AG04449 (cell line): Measurements from ENCODE around the gene FCN3.
A peak's percentile ranks its signal among the peaks of the same experiment; 100 is the strongest.

Experiments used
- CTCF ChIA-PET: fragments of 350-600 bp; formaldehyde crosslinking; extraction: SDS; loops from one replicate; lab custom pipeline; 2021; ENCODE audit warnings: antibody characterized with exemption; lab: Yijun Ruan, JAX
- POLR2A ChIA-PET: fragments of 400-600, 350-600 bp; formaldehyde crosslinking; extraction: SDS; loops from one replicate; lab custom pipeline; 2020; ENCODE audit warnings: antibody characterized with exemption, inconsistent platforms; lab: Yijun Ruan, JAX
- DNase-seq: peaks from one replicate; pipeline ENCODE4 v3.0.0-alpha.2; 2010; ENCODE audit warnings: low read depth, low spot score
- H3K4me3 ChIP-seq: 2 replicates; pipeline ENCODE4 v1.5.1; 2011; ENCODE audit warnings: low read depth, mild to moderate bottlenecking, control low read depth, low read length
- CTCF ChIP-seq: IDR thresholded peaks from one replicate; pipeline ENCODE4 v1.5.1; 2011; ENCODE audit warnings: mild to moderate bottlenecking, moderate library complexity, low read length, control low read depth, inconsistent platforms; ENCODE audit not compliant: insufficient read depth; ENCODE audit errors: missing control alignments

FCN3 gene

GRCh38 chr1:27355683-27356082, 18.9 kb downstream of the FCN3 start:
- no peak for TF ChIP-seq CTCF
- ChIA-PET POLR2A (interaction anchor here (0.5 to 1.1 kb wide), 2 partner anchors 10 to 56 kb away, joined by 3 read pairs; no protein-coding TSS in a partner anchor), CTCF (interaction anchor here (0.9 to 12.1 kb wide), 8 partner anchors 10 to 319 kb away, joined by 3 to 187 read pairs (median 71); partner anchors contain the start of genes AHDC1, MAP3K6 and SYTL1)
- no peak overlapping the region for H3K4me3 ChIP-seq
- DNase-seq: no peak

GRCh38 chr1:27353629-27354028, 21.0 kb downstream of the FCN3 start:
- DNase-seq: no peak
- H3K4me3 ChIP-seq: no peak overlapping the region
- TF ChIP-seq CTCF: no peak
- ChIA-PET CTCF (interaction anchor here (1.6 to 12.1 kb wide), 4 partner anchors 12 to 251 kb away, joined by 3 to 187 read pairs (median 92); partner anchors contain the start of gene MAP3K6), POLR2A (interaction anchor here (0.9 to 1.4 kb wide), 2 partner anchors 12 to 15 kb away, joined by 3 read pairs; no protein-coding TSS in a partner anchor)

- no peak overlapping the region for H3K4me3 ChIP-seq
- no peak for TF ChIP-seq CTCF
- ChIA-PET POLR2A (interaction anchor here (0.9 to 1.4 kb wide), 2 partner anchors 12 to 15 kb away, joined by 3 read pairs; no protein-coding TSS in a partner anchor), CTCF (interaction anchor here (1.6 to 12.1 kb wide), 4 partner anchors 13 to 251 kb away, joined by 3 to 187 read pairs (median 92); partner anchors contain the start of gene MAP3K6)
- DNase-seq: no peak
Measured at GRCh38 chr1:27353166-27353565, 21.5 kb downstream of the FCN3 start.

- TF ChIP-seq CTCF: no peak
- DNase-seq: no peak
- H3K4me3 ChIP-seq: no peak overlapping the region
- ChIA-PET CTCF (interaction anchor here (1.9 to 12.1 kb wide), 4 partner anchors 14 to 53 kb away, joined by 5 to 187 read pairs (median 22); partner anchors contain the start of gene MAP3K6), POLR2A (no interaction called here)
Measured at GRCh38 chr1:27351541-27352107, 23.0 kb downstream of the FCN3 start.

GRCh38 chr1:27350663-27351540, 23.7 kb downstream of the FCN3 start:
- CTCF ChIA-PET: interaction anchor here (1.2 to 12.1 kb wide), 6 partner anchors 12 to 52 kb away, joined by 3 to 187 read pairs (median 15); partner anchors contain the start of gene MAP3K6
- TF ChIP-seq CTCF: peak; percentile 7
- POLR2A ChIA-PET: interaction anchor here (0.6 kb wide), 1 partner anchor 11 kb away, joined by 3 read pairs; no protein-coding TSS in a partner anchor
- no peak for DNase-seq
- no peak overlapping the region for H3K4me3 ChIP-seq
